Ovary (tissue), 3 donors: ENCODE measurements around the gene LUC7L2.

Source experiments
- EP300 ChIP-seq: sonication (generic); formaldehyde crosslinking; IDR thresholded peaks from one replicate; pipeline ENCODE4 v1.6.1; 2017; ENCODE audit warnings: antibody characterized with exemption
- POLR2A ChIP-seq: fragments of 450-650 bp; IDR thresholded peaks from one replicate; pipeline ENCODE4 v1.6.1; 2017; ENCODE audit warnings: antibody characterized with exemption, mild to moderate bottlenecking, moderate library complexity
- TF ChIP-seq, protein P1 (sequence below), 3 donors: fragments of 450-650 bp in 2 of 3; fragments of 200-600 bp in 1 of 3; IDR thresholded peaks; one replicate each; pipeline versions ENCODE4 v1.5.1 to v1.8.0; 2016 to 2022; ENCODE audit warnings: antibody characterized with exemption in 3 of 3, mild to moderate bottlenecking in 1 of 3
- donor health status: DM: no; HTN: no; CAD: no.

DNA sequence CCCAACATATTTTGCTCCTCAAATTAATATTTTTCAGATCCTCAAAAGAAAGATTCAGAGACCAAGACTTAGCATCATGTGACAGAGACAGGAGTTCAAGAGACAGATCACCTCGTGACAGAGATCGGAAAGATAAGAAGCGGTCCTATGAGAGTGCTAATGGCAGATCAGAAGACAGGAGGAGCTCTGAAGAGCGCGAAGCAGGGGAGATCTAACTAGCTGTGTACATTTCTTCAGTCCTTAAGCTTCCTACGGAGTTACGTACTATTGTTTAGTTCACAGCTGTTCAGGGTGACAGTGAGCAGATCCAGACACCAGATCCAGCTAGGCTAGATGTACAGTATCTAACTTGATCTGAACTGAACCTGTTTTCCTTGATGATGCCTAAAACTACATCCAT, 62.4 kb downstream of the LUC7L2 start:
- TF ChIP-seq, protein P1, sequence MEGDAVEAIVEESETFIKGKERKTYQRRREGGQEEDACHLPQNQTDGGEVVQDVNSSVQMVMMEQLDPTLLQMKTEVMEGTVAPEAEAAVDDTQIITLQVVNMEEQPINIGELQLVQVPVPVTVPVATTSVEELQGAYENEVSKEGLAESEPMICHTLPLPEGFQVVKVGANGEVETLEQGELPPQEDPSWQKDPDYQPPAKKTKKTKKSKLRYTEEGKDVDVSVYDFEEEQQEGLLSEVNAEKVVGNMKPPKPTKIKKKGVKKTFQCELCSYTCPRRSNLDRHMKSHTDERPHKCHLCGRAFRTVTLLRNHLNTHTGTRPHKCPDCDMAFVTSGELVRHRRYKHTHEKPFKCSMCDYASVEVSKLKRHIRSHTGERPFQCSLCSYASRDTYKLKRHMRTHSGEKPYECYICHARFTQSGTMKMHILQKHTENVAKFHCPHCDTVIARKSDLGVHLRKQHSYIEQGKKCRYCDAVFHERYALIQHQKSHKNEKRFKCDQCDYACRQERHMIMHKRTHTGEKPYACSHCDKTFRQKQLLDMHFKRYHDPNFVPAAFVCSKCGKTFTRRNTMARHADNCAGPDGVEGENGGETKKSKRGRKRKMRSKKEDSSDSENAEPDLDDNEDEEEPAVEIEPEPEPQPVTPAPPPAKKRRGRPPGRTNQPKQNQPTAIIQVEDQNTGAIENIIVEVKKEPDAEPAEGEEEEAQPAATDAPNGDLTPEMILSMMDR (IDR thresholded peaks at IDR 0.05), result no peak
- TF ChIP-seq POLR2A (no peak), EP300 (no peak)
